ENCODE data around the gene RIN2.

Gene RIN2, protein sequence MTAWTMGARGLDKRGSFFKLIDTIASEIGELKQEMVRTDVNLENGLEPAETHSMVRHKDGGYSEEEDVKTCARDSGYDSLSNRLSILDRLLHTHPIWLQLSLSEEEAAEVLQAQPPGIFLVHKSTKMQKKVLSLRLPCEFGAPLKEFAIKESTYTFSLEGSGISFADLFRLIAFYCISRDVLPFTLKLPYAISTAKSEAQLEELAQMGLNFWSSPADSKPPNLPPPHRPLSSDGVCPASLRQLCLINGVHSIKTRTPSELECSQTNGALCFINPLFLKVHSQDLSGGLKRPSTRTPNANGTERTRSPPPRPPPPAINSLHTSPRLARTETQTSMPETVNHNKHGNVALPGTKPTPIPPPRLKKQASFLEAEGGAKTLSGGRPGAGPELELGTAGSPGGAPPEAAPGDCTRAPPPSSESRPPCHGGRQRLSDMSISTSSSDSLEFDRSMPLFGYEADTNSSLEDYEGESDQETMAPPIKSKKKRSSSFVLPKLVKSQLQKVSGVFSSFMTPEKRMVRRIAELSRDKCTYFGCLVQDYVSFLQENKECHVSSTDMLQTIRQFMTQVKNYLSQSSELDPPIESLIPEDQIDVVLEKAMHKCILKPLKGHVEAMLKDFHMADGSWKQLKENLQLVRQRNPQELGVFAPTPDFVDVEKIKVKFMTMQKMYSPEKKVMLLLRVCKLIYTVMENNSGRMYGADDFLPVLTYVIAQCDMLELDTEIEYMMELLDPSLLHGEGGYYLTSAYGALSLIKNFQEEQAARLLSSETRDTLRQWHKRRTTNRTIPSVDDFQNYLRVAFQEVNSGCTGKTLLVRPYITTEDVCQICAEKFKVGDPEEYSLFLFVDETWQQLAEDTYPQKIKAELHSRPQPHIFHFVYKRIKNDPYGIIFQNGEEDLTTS

GRCh38 chr20:19758133-19758500, at the start of gene RIN2:
Gene RIN2 (plus strand): TSS chr20:19758258. CDS start chr20:19889602, 131,344 bp downstream.
- no peak for DNase-seq

GRCh38 chr20:19709635-19710335, 48.3 kb upstream of the RIN2 start:
- no peak for DNase-seq

- no peak for DNase-seq
Measured at GRCh38 chr20:19710336-19711120, 47.5 kb upstream of the RIN2 start.

DNA sequence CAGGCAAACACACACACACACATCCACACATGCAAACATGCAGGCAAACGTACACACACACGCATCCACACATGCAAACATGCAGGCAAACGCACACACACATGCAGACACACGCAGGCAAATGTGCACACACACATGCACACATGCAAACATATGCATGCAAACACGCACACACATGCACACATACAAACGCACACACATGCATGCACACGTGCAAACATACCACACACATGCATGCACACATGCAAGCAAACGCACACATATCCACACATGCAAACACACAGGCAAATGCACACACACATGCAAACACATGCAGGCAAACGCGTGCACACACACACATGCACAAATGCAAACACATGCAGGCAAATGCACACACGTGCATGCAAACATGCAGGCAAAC, 46.9 kb upstream of the RIN2 start:
- DNase-seq, result no peak

DNA sequence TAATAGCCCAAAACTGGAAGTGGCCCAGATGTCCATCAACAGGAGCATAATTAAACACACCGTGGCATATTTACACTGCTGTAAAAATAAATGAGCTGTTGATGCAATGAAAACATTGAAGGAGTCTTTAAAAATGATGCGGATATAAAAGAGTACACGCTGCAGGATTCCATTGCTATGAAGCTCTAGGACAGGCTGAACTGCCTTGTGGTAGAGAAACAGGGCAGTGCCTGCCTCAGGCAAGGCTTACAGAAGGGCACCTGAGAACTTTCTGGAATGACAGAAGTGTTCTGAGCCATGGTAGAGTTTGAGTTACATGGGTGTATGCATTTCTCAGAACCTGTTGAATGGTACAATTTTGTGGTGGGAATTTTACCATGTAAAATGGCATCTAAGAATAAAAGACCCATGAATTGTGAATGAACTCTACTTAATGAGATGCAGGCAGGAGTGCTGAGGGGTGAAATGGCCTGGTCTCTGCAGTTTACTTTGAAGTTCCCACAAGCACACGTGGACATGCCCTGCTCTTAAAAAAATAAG, 45.3 kb upstream of the RIN2 start:
- DNase-seq, result no peak

- DNase-seq, result no peak
Measured at GRCh38 chr20:19713822-19714578, 44.1 kb upstream of the RIN2 start.

DNA sequence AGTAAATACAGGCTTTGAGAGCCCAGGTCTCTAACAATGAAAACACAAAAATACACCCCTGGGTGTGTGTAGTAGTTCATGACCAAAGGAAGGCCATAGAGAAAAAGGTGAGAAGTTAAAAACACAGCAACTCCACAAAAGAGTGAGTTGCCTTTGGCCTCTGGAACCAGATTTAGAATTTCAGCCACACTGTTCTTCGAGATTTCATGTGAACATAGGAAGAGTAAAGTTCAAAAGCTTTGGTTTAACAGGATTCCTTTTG, 43.5 kb upstream of the RIN2 start:
- DNase-seq, result no peak

DNA sequence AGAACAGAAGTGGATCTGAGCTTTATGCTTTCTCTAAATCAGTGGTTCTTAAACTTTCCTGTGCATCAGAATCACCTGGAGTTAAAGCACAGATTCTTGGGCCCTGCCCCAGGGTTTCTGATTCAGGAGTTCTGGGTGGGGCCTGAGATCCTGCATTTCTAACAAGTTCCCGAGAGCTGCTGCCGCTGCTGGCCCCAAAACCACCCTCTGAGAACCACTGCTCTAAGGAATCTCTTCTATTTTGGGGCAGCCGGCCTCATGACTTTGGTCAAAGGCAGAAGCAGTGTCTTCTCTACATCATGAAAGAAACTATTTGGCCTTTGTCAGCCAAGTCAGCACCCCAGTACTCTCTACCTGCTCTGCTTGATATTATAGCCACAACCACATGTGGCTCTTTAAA, 42.1 kb upstream of the RIN2 start:
- DNase-seq, result no peak

DNA sequence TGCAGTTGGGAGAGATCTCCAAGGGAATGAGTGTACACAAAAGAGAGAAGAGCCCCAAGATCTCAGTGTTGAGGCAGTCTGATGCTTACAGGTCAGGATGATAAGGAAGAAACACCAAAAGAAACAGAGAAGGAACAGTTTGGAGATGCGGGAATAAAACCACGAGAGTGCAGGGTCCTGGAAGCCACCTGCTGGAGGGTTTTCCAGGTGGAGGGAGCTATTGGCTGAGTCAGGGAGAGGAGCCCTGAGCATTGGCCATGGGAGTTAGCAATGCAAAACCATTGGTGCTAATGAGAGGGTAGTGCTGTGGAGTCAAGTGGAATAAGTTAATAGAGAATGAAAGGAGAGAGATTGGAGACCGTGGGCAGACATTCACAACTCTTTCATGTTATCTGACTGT, 39.2 kb upstream of the RIN2 start:
- DNase-seq, result no peak

GRCh38 chr20:19720991-19721390, 37.1 kb upstream of the RIN2 start:
- DNase-seq, result no peak

- DNase-seq, result no peak
Measured at GRCh38 chr20:19723051-19723450, 35.0 kb upstream of the RIN2 start.

DNA sequence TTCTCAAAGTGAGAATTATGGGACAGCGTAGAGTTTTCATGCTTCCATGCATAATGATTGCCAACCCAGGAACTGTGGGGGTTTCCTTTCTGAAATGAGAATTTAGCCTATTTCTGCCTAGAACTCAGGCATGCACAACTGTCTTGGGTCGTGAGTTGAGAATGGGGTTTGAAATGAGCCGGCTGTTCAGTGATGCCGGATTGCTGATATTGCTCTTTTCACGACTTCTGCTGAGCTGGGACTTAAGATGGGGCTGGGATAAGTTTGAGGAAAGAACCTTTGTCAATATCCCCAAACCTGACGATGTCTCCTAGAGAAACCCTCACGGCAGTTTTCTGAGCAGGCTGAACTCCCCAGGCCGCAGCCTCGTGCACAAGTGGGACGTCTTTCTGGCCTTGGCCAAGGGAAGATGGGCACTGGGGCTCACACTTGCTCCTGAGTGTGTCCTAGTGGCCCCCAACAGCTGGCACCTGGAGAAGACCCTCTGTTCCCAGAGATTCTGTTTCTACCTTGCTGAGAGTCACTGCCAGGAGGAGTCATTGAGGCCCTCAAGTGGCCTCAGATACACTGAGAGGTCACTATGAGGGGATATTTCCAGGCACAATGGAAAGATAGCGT, 34.1 kb upstream of the RIN2 start:
- no peak for DNase-seq

DNA sequence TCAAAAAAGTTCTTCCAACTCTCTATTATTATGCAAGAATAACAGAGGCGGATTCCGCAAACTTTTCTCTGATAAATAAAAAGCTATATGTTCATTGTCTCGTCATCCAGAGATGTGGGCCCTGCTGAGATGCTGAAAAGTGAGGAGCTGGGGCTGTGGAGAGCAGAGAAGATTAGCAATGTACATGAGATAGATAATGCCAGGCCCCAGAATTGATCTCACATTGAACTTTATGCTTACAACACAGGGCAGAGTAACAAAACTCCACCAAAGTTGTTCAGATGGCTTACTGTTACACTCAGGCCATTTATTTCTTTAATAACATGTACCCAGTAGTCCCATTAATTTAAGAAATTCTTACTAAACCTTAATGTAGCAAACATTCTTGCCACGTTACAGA, 32.7 kb upstream of the RIN2 start:
- no peak for DNase-seq

- no peak for DNase-seq
Measured at GRCh38 chr20:19725814-19726525, 32.1 kb upstream of the RIN2 start.

DNA sequence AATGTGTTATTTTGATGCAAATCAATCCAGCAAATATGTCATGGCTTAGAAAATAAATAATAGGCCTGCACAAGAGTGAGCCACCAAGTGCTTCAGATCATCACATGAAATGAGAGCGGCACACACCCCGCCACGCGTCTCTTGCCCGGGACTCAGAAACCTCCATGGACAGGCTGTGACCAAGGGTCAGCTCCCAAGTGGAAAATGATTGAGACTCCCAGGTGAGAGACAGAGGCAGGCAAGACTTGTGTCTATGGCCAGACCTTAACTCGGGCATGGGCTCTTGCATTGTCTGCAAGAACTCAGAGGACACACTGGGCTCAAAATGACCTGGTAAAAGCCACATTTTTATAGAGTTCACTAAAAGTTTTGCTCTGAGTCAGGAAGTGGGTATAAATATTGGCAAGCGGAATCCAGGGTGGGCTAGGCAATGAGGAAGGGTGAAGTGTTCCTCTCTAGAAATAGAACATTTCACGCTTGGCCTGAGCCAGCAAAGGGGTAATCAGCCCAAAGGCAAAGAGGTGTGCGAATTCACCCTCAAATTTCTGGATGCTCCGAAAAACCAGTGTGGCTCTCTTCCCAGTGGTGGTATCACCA, 30.7 kb upstream of the RIN2 start:
- no peak for DNase-seq

GRCh38 chr20:19729672-19730071, 28.4 kb upstream of the RIN2 start:
- no peak for DNase-seq

DNA sequence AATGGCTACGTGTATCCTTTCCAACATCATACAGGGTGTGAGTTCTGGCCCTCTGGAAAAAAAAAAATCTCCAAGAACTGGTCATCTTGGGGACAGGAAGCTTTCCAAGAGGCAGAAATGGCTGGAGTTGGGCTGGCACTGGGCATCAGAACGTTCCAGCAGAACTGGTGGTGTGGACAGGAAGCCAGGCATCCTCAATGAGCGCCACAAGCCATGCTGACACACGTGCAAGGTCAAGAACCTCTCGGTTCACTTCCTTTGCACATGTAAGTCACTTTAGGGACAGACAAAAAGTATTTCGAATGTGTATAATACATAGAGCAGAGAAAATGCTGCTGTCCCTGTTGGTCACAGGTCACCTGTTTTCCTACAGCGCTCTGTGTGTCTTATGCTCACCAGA, 27.4 kb upstream of the RIN2 start:
- DNase-seq, result no peak

DNA sequence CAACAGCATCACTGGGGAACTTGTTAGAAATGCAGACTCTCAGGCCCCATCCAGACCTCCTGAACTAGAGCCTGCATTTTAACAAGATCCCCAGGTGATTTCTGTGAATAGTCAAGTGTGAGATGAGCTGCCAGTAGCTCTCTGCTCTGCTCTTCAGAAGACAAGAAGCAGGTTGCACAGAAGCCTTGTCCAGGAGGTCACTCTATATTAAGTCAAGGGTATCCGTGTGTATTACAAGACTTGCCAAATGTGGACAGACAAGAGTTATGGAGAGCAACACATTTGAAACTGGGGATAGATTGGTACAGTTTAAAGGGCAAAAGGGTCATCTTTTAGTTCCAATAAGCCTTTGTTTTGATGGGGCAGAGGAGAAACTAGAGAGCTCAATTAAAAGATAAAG, 23.2 kb upstream of the RIN2 start:
- DNase-seq, result no peak

GRCh38 chr20:19735446-19735845, 22.6 kb upstream of the RIN2 start:
- DNase-seq, result no peak

GRCh38 chr20:19737025-19737424, 21.0 kb upstream of the RIN2 start:
- no peak for DNase-seq
